Stimulated activated CD4-positive, alpha-beta T cell treated with anti-CD3 and anti-CD28 coated beads, Interleukin-4, amount 100 ng/mL, for 24 hours (primary cell): ENCODE measurements around the gene DCAKD.
"Not testable (repeated sequence)": the region's sequence is repeated elsewhere in the genome, so short reads cannot be mapped to it uniquely, and the experiment has no call there.

Experiments used
- DNase-seq: peaks from one replicate; pipeline ENCODE4 v3.0.0-alpha.2; 2020

The DCAKD gene

DNA sequence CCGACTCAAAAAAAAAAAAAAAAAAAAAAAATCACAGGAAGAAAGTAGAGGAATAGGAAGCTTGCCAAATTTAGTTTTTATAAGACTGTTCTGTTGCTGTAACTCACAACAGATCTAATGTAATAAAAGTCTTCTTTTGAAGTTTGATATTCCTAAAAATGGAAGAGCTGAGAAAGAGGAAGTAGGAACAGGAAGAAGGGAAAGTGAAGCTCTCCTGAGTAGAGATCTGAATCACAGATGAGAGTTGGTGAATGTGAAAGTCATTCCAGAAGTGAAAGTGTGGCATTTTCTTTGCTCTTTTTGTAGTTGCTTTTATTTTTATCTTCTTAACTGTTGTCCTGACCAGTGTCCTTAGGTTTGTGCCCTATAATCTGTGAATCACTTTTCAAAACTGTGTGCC, 11.8 kb upstream of the DCAKD start:
- DNase-seq = no peak

DNA sequence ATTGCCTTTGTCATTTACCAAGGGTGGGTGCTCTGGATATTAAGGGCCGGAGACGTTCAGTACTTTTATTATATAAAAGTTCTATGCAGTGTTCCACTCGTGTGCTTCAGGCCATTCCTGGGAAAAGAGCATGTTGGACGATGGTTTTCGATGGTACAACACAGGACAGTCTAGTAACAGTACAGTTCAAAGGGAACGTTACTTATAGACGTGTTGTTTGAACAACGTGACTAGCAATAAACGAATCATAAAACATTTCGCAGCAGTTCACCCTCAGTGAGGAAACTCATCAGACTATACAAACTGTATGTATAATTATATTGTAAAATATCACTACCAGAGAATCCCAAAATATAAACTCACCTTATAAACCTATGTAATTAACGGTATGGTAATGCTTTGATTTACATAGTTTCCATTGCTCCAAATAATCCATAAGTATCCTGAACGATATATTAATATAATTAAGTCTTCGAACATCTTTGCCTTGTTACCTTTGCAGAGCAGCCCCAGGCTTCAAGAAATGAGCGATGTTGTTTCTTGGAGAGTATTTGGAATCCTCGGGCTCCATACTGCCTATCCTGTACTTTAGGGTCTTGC, 10.3 kb upstream of the DCAKD start:
- DNase-seq = no peak

DNA sequence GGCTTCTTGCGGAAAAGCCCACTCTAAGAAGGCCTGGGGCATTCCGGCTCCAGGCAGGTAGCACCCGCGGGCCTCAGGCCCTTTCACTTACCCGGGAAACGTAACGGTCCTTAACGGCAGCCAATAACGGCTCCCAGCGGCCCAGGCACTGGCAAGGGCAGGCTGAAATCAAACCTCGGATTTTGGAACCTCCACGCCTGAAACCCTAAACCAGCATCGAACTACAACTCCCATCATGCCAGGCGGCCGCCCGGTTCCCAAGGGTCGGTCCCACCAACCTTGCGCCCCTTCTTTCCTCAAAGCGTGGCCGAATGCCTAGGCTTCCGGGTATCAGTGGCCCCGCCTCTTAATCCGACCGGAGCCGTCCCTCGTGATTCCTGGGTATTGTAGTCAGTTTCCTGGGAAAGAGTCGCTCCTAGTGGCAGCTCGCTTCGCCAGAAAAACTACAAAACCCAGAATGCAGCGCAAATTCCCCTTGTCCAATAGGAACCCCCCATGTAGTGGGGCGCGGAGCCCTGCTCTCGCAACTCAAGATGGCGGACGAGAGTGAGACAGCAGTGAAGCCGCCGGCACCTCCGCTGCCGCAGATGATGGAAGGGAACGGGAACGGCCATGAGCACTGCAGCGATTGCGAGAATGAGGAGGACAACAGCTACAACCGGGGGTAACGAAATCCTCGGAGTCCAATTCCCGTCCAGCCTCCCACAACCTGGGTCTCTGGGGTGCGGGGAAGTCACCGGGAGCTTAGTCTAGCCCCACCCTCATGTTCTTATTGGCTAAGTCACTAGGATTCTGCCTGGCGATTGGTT, 9.6 kb upstream of the DCAKD start, which contains the start of gene NMT1:
TSS of gene NMT1 (plus strand) at position 521 of the 809 bp plus-strand sequence. CDS start at position 534, 13 bp downstream.
- DNase-seq = peak; percentile 98

DNA sequence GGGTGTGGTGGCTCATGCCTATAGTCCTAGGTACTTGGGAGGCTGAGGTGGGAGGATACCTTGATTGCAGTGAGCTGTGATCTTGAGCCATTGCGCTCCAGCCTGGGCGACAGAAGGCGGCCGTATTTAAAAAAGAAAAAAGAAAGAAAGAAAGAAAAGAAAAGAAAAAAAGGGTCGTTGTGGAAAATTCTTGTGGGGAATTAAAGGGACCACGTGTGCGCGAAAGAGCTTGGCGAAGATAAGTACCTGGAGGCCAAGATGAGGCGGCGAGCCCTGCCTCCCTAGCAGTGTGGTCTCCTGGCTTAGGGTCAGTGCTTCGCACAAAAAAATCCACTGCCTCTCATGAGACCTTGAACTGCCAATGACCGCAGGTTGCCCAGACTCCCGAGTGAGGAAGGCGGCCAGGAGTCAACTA, 9.0 kb upstream of the DCAKD start:
- DNase-seq = no peak

DNA sequence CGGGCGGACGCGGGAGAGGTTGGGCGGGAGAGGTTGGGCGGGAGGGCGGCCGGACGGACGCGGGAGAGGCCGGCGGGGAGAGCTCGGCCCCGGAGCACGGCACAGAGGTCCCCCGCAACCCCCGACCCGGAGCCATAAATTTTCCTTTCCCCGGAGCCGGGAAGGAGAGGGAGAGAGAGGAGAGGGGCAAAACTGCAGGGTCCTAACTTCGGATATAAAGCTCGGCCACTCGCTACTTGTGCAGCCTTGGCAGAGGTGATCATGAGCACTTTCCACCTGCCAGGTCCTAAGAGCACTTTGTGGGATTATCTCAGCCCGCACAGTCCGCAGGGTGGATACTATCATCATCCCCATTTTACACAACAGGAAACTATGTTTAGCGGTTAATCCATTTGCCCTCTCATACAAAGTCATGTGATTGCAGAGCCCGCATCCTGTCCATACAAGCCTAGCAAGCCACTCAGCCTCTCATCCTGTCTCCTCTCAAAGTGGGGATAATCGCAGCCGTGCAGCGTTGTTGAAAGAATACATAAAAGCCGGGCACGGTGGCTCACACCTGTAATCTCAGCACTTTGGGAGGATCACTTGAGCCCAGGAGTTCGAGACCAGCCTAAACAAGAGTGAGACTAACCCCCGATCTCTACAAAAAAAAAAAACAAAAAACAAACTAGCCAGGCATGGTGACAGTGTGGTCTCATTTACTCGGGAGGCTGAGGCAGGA, 780 bp upstream of the DCAKD start:
- peak; percentile 44 for DNase-seq

DNA sequence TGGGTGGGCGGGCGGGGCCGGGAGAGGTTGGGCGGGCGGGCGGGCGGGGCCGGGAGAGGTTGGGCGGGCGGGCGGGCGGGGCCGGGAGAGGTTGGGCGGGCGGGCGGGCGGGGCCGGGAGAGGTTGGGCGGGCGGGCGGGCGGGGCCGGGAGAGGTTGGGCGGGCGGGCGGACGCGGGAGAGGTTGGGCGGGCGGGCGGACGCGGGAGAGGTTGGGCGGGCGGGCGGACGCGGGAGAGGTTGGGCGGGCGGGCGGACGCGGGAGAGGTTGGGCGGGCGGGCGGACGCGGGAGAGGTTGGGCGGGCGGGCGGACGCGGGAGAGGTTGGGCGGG, 254 bp upstream of the DCAKD start:
- DNase-seq = not testable (repeated sequence)

DNA sequence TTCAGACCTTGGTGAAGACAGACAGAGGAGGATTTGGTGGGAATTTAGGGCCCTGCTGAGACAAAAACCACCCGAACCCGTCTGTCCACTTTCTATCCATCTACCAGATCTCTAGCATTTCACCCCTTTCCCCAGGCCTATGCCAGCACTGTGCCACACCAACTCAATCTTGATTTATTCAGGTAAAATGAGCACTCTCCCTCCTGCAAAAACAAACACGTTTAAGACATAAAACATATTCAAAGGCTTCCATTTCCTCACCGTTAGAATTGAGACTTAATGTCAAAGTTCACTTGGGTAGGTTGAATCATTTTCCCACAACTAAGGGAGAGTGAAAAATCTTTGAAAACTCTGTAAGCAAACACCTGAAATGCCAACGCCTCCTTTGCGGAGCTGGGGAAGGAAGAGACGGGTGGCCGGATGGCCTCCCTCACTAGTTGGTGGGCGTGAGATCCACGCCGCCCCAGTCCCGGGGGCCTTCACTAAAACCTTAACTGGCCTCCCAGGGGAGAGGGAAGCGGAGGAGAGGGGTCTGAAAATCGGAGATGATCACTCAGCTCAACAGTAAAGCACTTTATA, 862 bp downstream of the DCAKD start:
- peak; percentile 39 for DNase-seq

DNA sequence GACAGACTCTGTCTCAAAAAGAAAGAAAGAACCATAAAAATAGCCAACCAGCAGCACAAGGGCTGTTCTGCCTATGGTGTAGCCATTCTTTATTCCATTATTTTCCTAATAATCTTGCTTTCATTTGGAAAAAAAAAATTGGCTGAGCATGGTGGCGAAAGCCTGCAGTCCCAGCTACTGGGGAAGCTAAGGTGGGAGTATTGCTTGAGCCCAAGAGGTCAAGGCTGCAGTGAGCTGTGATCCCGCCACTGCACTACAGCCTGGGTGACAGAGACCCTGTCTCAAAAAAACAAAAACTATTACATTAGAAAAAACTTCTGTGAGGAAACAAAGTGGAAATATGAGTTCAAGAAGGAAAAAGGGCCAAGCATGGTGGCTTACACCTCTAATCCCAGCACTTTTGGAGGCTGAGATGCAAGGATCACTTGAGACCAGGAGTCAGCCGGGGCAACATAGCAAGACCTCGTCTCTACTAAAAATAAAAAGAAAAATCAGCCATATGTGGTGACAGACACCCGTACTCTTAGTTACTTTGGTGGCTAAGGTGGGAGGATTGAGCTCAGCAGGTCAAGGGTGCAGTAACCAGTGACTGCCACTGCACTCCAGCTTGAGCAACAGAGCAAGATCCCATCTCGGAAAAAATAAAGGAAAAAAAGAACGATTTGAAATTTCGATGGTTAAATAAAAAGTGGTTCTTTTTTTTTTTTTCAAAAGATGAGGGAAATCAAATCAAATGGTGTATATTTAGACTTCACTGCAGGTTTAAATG, 2.5 kb downstream of the DCAKD start:
- DNase-seq = no peak

DNA sequence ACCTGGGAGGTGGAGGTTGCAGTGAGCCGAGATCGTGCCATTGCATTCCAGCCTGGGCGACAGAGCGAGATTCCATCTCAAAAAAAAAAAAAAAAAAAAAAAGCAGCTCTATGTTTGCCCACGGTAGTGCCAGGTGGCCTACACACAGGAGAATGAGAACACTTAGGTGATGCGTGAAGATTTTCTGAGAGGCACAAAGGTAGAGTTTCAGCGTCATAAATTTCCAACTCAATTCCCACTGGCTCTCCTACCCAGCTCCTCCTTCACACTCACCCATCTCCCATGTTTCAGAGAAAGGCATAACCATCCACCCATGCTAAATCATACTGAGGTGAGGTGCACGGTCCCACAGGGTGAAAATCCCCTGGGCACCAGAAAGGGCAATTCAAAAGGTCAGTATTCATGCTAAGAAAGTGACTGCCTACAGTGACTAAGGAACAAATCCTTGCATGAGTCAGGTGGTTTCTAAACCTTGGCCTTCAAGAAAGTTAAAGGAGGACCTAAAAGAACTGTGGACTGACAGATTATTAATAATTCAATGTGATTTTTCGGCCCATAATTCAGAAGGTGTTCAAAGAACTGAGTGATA, 4.8 kb downstream of the DCAKD start:
- DNase-seq = no peak

DNA sequence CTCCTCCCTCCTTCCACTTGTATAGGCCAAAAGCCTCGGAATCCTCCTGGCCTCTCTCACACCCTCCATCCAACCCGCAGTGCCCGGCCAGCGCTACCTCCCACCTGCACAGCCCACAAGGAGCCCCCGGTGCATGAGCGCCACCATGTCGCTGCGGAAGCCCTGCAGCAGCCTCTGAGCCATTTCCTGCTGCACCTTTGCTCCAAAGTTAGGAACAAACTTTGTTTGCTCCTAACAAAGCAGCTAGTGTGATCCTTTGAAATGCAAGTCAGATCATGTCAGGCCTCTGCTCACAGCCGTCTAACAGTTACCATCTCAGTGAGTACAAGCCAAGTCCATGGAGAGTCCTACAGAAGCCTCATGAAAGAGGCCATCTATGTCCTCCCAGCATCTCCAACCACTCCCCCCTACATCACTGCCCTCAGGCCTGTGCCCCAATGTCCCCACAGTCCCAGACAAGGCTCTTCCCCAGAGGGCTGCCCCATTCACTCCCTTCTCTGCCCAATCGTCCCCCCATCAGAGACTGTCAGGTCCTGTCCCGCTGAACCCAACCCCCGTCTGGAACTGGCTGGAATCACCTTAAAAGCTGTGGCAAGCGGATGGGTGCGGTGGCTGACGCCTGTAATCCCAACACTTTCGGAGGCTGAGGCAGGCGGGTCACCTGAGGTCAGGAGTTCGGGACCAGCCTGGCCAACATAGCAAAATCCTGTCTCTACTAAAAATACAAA, 7.5 kb downstream of the DCAKD start:
- DNase-seq = no peak

DNA sequence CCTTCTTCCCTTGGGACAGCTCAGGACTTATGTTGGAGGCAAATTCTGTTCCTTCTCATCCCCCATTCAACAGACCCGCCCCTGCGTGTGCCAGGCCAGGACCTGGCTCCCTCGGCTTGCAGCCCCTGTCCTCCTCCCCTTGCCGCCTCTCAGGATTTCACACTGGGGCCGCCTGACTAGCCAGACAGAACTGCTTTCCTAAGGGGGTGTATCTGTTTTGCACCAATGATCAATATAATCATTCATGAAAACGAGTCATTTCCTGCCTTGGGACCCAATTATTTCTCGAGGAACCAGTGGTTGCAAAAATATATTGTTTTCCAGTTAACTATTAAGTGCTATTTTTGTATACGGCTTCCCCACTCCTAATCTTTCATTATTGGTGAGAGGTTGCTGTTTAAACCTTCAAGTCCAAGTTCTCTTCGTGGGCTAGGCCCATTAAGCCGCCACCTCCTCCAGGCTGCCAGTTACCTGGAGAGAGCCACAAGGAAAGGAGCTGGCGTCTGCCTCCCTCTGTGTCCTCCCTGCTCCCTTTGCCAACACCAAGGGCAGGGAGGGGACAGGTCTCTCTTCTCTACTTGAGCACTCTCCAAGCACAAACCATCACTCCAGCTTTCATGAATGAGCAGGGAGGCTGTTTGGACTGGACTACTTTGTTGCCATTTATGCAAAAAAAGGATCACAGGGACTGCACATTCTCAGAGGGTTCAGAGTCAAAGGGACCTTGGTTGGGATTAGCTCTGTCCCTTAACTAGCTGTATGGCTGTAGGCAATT, 8.9 kb downstream of the DCAKD start:
- no peak for DNase-seq

DNA sequence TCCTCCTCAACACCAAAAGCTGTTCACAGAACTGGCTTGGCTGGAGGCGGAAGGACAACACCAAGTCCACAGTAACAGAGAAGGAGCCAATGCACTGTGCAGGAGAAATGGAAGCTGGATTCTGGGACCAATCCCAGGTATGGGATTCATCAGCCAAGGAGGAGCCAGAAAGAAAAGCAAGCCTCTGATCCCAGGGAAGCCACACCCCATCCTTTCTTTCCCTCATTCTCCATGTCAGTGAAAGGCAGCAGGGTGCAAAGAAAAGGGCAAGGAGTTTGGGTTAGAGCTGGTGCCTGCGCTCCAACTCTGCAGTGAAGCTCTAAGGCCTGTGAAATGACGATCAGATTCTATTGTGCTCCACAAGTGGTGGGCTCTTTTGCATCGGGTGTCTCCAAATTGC, 11.0 kb downstream of the DCAKD start:
- DNase-seq = no peak

DNA sequence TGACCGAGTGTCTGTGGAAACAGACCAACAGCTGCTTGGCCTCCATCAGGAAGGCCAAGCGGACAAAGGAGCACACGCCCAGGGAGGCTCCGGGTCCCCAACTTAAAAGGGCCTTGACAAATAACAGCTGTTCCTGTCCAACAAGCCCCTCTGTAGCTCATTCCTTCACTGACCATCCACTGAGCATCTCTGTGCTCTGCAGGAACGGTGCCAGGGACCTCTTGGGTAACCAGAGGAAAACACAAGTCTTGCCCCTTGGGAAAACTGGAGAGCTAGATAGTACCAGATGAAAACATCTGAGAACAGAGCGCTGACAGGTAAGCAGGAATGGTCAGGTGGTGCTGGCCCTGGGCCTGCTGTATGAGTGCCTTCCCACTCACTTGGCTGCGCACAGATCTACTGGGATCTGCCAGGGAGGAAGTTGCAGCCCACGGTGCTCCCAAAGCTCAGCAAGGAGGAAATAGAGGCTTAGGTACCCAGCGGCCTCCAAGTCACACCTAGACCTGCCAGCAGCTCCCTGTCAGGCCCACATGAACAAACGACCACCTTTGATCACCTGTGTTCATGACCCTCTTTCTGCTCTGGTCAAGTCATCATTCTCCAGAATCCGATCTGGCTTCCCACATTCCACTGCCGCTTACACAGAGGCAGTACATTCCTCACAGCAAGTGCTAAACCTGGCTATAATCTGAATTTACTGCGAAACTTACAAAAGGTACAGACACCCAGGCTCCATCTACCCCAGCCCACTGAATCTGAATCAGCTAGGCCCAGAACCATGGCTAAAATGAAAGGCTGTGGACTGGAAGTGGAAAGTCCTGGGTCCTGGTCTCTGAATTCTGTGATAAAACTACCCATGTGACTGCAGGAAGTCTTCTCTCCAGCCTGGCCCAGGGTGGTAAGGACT, 12.5 kb downstream of the DCAKD start:
- no peak for DNase-seq

DNA sequence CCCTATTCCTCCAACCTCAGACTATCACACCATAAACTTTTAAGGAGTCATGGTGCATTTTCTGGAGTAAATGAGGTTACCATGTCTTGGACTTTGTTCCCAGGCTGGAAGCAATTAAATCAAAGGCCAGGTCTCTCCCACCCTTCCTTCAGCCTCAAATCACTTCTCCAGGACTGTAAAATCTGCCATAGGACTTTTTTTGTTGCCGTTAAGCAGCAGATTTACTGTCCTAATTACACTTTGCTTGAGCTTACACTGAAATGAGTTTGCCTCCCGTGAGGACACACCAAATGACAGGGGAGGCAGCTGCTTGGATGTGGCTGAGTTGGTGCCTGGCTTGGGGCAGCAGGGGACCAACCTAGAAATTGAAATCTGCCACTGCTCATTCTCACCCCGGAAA, 14.7 kb downstream of the DCAKD start:
- DNase-seq = no peak

DNA sequence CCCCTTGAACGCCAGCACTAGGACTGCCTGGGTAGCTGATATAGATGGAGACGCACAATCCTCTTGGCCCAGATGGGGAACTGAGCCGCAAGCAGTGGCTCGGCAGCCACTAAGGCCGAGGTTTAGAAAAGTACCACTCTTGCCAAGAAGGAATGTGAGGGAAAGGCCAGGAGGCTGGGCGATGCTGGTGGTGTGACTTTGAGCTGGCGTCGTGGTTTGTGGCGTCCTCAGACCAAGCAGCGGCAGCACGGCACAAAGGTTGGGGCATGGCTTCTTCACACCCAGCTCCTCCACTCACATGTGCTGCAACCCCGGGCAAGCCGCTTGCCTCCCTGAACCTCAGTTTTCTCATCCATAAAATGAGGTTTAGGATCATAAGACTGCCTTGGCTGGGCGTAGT, 15.6 kb downstream of the DCAKD start:
- DNase-seq = no peak

DNA sequence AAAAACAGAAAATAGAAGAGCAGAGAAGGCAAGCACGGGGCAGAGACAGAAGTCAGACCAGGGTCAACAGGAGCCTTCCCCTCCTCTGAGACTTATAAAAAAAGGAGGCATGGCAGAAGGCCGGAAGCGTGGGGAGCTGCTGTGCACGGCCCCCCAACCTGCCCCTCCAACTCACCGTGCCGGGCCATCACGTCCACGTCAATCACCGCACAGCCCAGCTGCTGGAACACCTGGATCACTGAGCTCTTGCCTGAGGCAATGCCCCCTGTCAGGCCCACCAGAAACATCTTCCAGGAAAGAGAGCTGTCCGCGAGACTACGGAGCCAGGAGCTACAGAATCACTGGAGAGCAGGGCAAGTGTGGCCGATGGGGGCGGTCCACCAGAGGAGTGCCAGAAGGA, 16.8 kb downstream of the DCAKD start:
- no peak for DNase-seq

DNA sequence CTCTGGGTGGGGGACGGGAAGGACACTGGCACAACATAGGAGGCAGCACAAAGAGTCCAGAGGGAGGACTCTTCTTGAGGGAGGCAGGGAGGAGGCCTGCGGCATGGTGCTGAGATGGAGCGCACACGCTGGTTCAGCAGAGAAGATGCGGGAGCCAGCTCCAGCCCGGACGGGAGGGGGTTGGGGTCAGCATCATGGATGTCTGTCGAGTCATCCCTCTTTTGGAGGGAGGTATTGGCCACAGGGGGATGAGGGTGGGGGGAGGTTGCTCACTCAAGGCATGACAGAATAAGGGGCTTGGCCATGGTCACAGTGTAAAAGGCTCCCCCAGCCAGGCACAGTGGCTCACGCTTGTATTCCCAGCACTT, 19.3 kb downstream of the DCAKD start:
- DNase-seq = no peak

DNA sequence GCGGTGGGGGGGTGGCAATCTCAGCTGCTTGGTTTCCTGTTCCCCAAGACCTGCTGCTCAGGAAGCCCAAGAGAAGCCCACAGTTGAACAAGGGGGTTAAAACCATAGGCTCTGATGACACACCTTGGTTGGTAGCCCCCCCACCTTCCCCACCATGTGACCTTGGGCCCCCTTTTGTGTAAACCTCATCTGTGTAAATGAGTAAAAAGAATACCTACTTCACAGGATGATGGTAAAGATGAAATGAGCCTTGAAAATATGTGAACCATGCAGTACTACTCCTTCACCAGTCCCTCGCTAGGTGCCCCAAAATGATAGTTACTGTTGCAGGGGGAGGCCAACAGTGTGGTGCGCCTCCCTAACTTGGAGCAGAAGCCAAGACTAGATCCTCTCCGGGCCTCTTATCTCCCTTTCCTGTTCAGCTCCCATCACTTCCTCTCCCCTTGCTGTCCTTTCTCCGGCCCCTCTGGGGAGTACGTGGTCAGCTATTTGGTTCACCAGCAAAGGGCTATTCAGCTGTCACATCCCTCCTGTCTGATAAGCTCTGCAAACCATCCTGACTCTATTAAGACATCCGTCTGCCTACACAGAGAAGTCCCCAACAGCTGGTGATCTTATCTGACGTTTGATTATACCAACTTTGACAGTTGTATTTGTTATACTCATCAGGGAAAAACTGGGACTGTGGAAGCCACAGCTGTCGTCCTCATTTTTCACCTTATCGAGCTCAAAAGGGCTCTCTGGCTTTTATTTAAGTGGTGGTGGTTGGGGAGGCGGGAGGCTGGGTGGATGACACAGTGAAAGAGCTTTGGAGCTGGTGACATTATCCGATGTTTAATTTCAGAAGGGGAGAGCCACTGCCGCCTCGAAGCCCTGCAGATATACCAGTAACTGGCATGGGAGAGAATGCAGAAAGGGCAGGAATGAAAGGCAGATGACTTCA, 19.9 kb downstream of the DCAKD start:
- DNase-seq = no peak

DNA sequence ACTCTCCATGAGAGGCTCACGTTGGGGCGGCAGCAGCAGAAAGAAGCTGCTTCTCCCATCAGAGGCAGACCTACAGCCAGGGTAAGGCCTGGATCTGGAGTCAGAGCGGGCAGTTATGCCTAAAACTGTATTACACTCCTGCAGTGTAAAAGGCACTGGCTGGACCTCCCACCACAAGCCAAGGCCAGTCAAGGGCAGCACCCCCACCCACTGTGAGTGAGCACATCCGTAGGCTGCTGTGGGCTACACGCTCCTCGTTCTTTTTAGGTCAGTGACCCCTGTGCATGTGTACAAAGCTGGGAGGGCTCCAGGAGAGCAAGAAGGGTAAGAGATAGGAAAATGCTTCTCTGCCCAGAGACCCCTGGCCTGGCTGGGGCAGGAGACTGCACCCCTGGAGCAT, 20.7 kb downstream of the DCAKD start:
- DNase-seq = no peak
